Activated CD8-positive, alpha-beta memory T cell treated with anti-CD3 and anti-CD28 coated beads for 1 hour (primary cell): ENCODE measurements around the gene RBL1.
A peak's percentile ranks its signal among the peaks of the same experiment; 100 is the strongest.
"Not testable (repeated sequence)": the region's sequence is repeated elsewhere in the genome, so short reads cannot be mapped to it uniquely, and the experiment has no call there.

Experiments
- DNase-seq, 2 donors: peaks; one replicate each; pipeline ENCODE4 v3.0.0-alpha.2; 2020; ENCODE audit warnings: low read depth in 1 of 2; ENCODE audit errors: extremely low read depth in 1 of 2

Gene RBL1

GRCh38 chr20:37095599-37096414 lies at the start of gene RBL1:
Gene RBL1, minus strand, starts transcription at chr20:37095997. Its CDS starts 69 bp downstream, at chr20:37095928.
- peak; percentile 56 to 69 for DNase-seq

- no peak for DNase-seq
Observed at GRCh38 chr20:37144856-37145404, 49.1 kb upstream of the RBL1 start.

- DNase-seq = no peak
Observed at GRCh38 chr20:37142708-37143107, 46.9 kb upstream of the RBL1 start.

- no peak for DNase-seq
Observed at GRCh38 chr20:37137547-37137946, 41.8 kb upstream of the RBL1 start.

- DNase-seq = no peak
Observed at GRCh38 chr20:37133952-37134351, 38.2 kb upstream of the RBL1 start.

GRCh38 chr20:37131486-37131885 lies 35.7 kb upstream of the RBL1 start:
- DNase-seq = no peak

- DNase-seq = no peak
Observed at GRCh38 chr20:37128803-37129202, 33.0 kb upstream of the RBL1 start.

- not testable (repeated sequence) for DNase-seq
Observed at GRCh38 chr20:37126290-37126689, 30.5 kb upstream of the RBL1 start.

GRCh38 chr20:37123441-37123840 lies 27.6 kb upstream of the RBL1 start:
- no peak for DNase-seq

- no peak for DNase-seq
Observed at GRCh38 chr20:37120497-37120896, 24.7 kb upstream of the RBL1 start.

- DNase-seq = no peak
Observed at GRCh38 chr20:37119356-37120036, 23.7 kb upstream of the RBL1 start.

GRCh38 chr20:37114012-37114411 lies 18.2 kb upstream of the RBL1 start:
- no peak for DNase-seq

- no peak for DNase-seq
Observed at GRCh38 chr20:37111926-37112455, 16.2 kb upstream of the RBL1 start.

- DNase-seq = no peak
Observed at GRCh38 chr20:37108676-37109075, 12.9 kb upstream of the RBL1 start.

GRCh38 chr20:37102571-37102970 lies 6.8 kb upstream of the RBL1 start:
- no peak for DNase-seq

- DNase-seq = no peak
Observed at GRCh38 chr20:37096415-37097041, 731 bp upstream of the RBL1 start.

- DNase-seq = no peak
Observed at GRCh38 chr20:37095108-37095598, 644 bp downstream of the RBL1 start.

- DNase-seq = no peak
Observed at GRCh38 chr20:37090407-37090806, 5.4 kb downstream of the RBL1 start.

GRCh38 chr20:37081717-37082289 lies 14.0 kb downstream of the RBL1 start:
- peak in 1 of 2 donors; percentile 40 for DNase-seq

- DNase-seq = no peak
Observed at GRCh38 chr20:37077009-37077408, 18.8 kb downstream of the RBL1 start.
